SK-N-SH (cell line): ENCODE results near the gene CD274. TPM values are rescaled to one million over a fixed set of nuclear protein-coding genes. Genes with fewer than 3 reads are reported as not detected.

Experiments
- CTCF ChIA-PET: fragments of 300-600, 350-600 bp; formaldehyde crosslinking; extraction: SDS; loops from one replicate; lab custom pipeline; 2021; lab: Yijun Ruan, JAX
- POLR2A ChIA-PET: fragments of 350-600 bp; sonication (Branson Sonifier 250); formaldehyde crosslinking; extraction: SDS; loops from one replicate; lab custom pipeline; 2020; ENCODE audit warnings: antibody characterized with exemption, inconsistent platforms; lab: Yijun Ruan, JAX
- DNase-seq: peaks from one replicate; pipeline ENCODE4 v3.0.0; 2012
- H2AFZ ChIP-seq: fragments of 200-600 bp; sonication (generic); 2 replicates; pipeline ENCODE4 v1.8.1; 2016; ENCODE audit warnings: antibody characterized with exemption, mild to moderate bottlenecking, low read depth
- H3F3A ChIP-seq: fragments of 200-600 bp; sonication (generic); replicated peaks from 2 replicates; pipeline ENCODE3; 2016; ENCODE audit warnings: antibody characterized with exemption, mild to moderate bottlenecking; ENCODE audit not compliant: insufficient read depth
- H3K27ac ChIP-seq, 2 experiments: fragments of 200-500 bp in 1 of 2; fragments of 200-600 bp in 1 of 2; sonication (Bioruptor generic) in 1 of 2; sonication (generic), shearing (Covaris generic) in 1 of 2; 2 replicates each; pipeline versions ENCODE4 v1.5.1 to v1.6.1; 2014 to 2016; ENCODE audit warnings: low read depth in 2 of 2, inconsistent platforms in 1 of 2, low read length in 1 of 2, mild to moderate bottlenecking in 1 of 2, mixed read lengths in 1 of 2
- H3K27me3 ChIP-seq: fragments of 200-600 bp; sonication (generic), shearing (Covaris generic); 2 replicates; pipeline ENCODE4 v1.6.1; 2016; ENCODE audit warnings: mixed run types; ENCODE audit not compliant: insufficient read depth
- H3K36me3 ChIP-seq, 2 experiments: fragments of 200-500 bp in 1 of 2; fragments of 200-600 bp in 1 of 2; sonication (Bioruptor generic) in 1 of 2; sonication (generic) in 1 of 2; replicated peaks in 1 of 2; 2 replicates each; pipeline versions ENCODE3 to v1.5.1; 2014 to 2016; ENCODE audit warnings: low read length in 1 of 2, mild to moderate bottlenecking in 1 of 2; ENCODE audit not compliant: insufficient read depth in 2 of 2, control insufficient read depth in 1 of 2
- H3K4me1 ChIP-seq, 2 experiments: fragments of 200-500 bp in 1 of 2; fragments of 200-600 bp in 1 of 2; sonication (Bioruptor generic) in 1 of 2; sonication (generic), shearing (Covaris generic) in 1 of 2; 2 replicates each; pipeline versions ENCODE4 v1.5.1 to v1.6.1; 2014 to 2016; ENCODE audit warnings: low read depth in 1 of 2, low read length in 1 of 2, mixed run types in 1 of 2; ENCODE audit not compliant: insufficient read depth in 2 of 2, control insufficient read depth in 1 of 2
- H3K4me2 ChIP-seq: fragments of 200-600 bp; sonication (generic), shearing (Covaris generic); 2 replicates; pipeline ENCODE4 v1.6.1; 2017; ENCODE audit warnings: mixed run types
- H3K4me3 ChIP-seq, 2 experiments: fragments of 200-500 bp in 1 of 2; fragments of 200-600 bp in 1 of 2; sonication (Bioruptor generic) in 1 of 2; sonication (generic), shearing (Covaris generic) in 1 of 2; 2 replicates each; pipeline versions ENCODE4 v1.5.1 to v1.8.1; 2014 to 2016; ENCODE audit warnings: low read depth in 2 of 2, inconsistent platforms in 1 of 2, low read length in 1 of 2, mild to moderate bottlenecking in 1 of 2, mixed read lengths in 1 of 2, moderate library complexity in 1 of 2
- H3K79me2 ChIP-seq: fragments of 200-600 bp; sonication (generic); 2 replicates; pipeline ENCODE4 v1.8.1; 2017; ENCODE audit warnings: mild to moderate bottlenecking; ENCODE audit not compliant: insufficient read depth
- H3K9ac ChIP-seq: fragments of 200-600 bp; sonication (generic); 2 replicates; pipeline ENCODE4 v1.6.1; 2017; ENCODE audit warnings: mixed run types
- H3K9me2 ChIP-seq: fragments of 200-600 bp; sonication (generic); 2 replicates; pipeline ENCODE4 v1.6.1; 2017; ENCODE audit warnings: mixed run types
- H3K9me3 ChIP-seq: fragments of 200-600 bp; sonication (generic); 2 replicates; pipeline ENCODE4 v1.6.1; 2017; ENCODE audit warnings: mixed run types, mild to moderate bottlenecking, moderate library complexity
- H4K20me1 ChIP-seq: fragments of 200-600 bp; sonication (generic); 2 replicates; pipeline ENCODE4 v1.6.1; 2017; ENCODE audit warnings: mild to moderate bottlenecking, mixed run types; ENCODE audit not compliant: insufficient read depth
- FOXJ3 ChIP-seq: sonication (generic); formaldehyde crosslinking; IDR thresholded peaks from 2 replicates; pipeline ENCODE4 v1.5.1; 2020; ENCODE audit warnings: mild to moderate bottlenecking, missing genetic modification reagents
- IRF3 ChIP-seq: fragments of 150-350 bp; IDR thresholded peaks from 2 replicates; pipeline ENCODE4 v1.6.1; 2016; ENCODE audit warnings: mild to moderate bottlenecking, low read depth, low read length
- JUND ChIP-seq: IDR thresholded peaks from 2 replicates; pipeline ENCODE4 v1.4.0; 2012
- NRF1 ChIP-seq: IDR thresholded peaks from 2 replicates; pipeline ENCODE4 v1.6.1; 2012; ENCODE audit warnings: low read depth, mild to moderate bottlenecking, low read length
- PBX3 ChIP-seq: IDR thresholded peaks from 2 replicates; pipeline ENCODE4; 2012
- RCOR1 ChIP-seq: fragments of 150-350 bp; IDR thresholded peaks from 2 replicates; pipeline ENCODE4 v1.6.1; 2017; ENCODE audit warnings: antibody characterized with exemption, low read length
- REST ChIP-seq: IDR thresholded peaks from 2 replicates; pipeline ENCODE4 v1.6.1; 2012; ENCODE audit warnings: mild to moderate bottlenecking, low read depth, low read length, moderate library complexity
- RXRA ChIP-seq: IDR thresholded peaks from 2 replicates; pipeline ENCODE4 v1.4.0; 2012; ENCODE audit warnings: low read depth, mild to moderate bottlenecking, borderline replicate concordance
- TAF1 ChIP-seq: IDR thresholded peaks from 2 replicates; pipeline ENCODE4 v1.6.1; 2012; ENCODE audit warnings: low read depth, mild to moderate bottlenecking, low read length, moderate library complexity, borderline replicate concordance
- USF2 ChIP-seq: fragments of 150-350 bp; IDR thresholded peaks from 2 replicates; pipeline ENCODE4 v1.6.1; 2017; ENCODE audit warnings: antibody characterized with exemption, low read length, low read depth, borderline replicate concordance
- WGBS: methylation state at CpG from one replicate; pipeline ENCODE4 v1.1.6; 2017; ENCODE audit warnings: low lambda C conversion rate; 5-methylcytosine and 5-hydroxymethylcytosine counted together
- polyA plus RNA-seq, 3 experiments: library from polyadenylated mRNA; depleted of rRNA; stranded (reverse); fragments of >200 nt; gene quantifications; 2 replicates each; pipeline ENCODE4 v1.2.3, GENCODE V29; 2012

Gene CD274
- polyA plus RNA-seq, 1 of the 3 experiments (the other 2 are of a cell fraction) = 25.8 TPM

DNA sequence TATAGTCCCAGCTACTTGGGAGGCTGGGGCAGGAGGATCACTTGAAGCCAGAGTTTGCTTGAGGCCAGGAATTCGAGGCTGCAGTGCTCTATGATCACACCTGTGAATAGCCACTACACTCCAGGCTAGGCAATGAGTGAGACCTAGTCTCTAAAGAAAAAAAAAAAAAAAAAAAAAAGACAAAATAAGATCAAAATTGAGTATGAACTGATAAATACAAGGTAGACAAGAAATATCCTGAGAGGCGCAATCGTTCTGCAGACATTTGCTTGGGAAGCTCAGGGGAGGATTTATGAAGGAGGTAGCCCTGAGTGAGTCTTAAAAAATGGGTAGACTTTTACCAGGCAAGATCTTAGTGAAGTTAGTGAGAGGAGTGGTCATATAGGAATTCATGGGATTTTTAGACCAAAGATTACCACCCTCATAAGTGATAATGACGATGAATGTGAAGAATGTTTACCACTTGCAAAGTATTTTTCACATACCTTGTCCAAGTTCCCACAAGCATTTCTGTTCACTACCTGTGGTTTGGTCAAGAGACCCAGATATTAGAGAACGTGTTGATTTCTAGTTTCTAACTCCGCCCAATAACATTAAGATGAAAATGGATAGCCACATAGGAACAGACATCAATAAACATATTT, 64.4 kb downstream of the CD274 start:
- no peak overlapping the region for H3K27ac ChIP-seq
- DNase-seq = no peak
- H3K9me2 ChIP-seq = no peaks in the 10 kb centered on the region
- no peak overlapping the region for H3K4me3 ChIP-seq
- CTCF ChIA-PET = interaction anchor here (0.6 to 1.3 kb wide), 2 partner anchors 35 to 324 kb away, joined by 3 read pairs; no protein-coding TSS in a partner anchor
- H3F3A ChIP-seq = peaks cover 25% of the 10 kb centered on the region
- peaks cover 91% of the 10 kb centered on the region for H3K79me2 ChIP-seq
- no peak overlapping the region for H3K9ac ChIP-seq
- H3K4me1 ChIP-seq = peaks cover 13 to 35% of the 10 kb centered on the region in 2 experiments
- WGBS = 90% methylated on average over 6 of the region's 6 CpGs
- no peaks in the 10 kb centered on the region for H3K36me3 ChIP-seq
- no peak for TF ChIP-seq REST
- TF ChIP-seq JUND = no peak
- no peak for TF ChIP-seq PBX3
- TF ChIP-seq RXRA = no peak
- TF ChIP-seq IRF3 = no peak
- TF ChIP-seq NRF1 = no peak
- TF ChIP-seq FOXJ3 (CRISPR knock-in tag) = no peak
- TF ChIP-seq TAF1 = no peak
- no peak for TF ChIP-seq RCOR1
- no peak for TF ChIP-seq USF2
- H4K20me1 ChIP-seq = no peaks in the 10 kb centered on the region
- H3K27me3 ChIP-seq = no peaks in the 10 kb centered on the region
- 0 out of 2 replicates have a peak overlapping the region, but pooled peaks have one; percentile 83 for H3K4me2 ChIP-seq
- POLR2A ChIA-PET = no interaction called here
- no peaks in the 10 kb centered on the region for H3K9me3 ChIP-seq
- no peak overlapping the region for H2AFZ ChIP-seq
